ENCODE measurements around the gene B9D1. TPM values are rescaled to one million over a fixed set of nuclear protein-coding genes. Genes with fewer than 3 reads are reported as not detected.

Gene B9D1
- 30.0 TPM for polyA plus RNA-seq (2013, experiment 1 of 4)
- polyA plus RNA-seq (2013, experiment 2 of 4), result 31.7 TPM
- polyA plus RNA-seq (2013, experiment 3 of 4), result 29.4 TPM
- 30.7 TPM for polyA plus RNA-seq (2013, experiment 4 of 4)

- no peaks in the 10 kb centered on the region for H3K36me3 ChIP-seq (ENCODE audit: control insufficient read depth, insufficient read depth, low read length)
- 0% methylated on average over 83 of the region's 83 CpGs for WGBS, 2 experiments
- peaks cover 5% of the 10 kb centered on the region for H3K4me1 ChIP-seq (ENCODE audit: control insufficient read depth, insufficient read depth, low read length)
- peak within 1 kb of the TSS; percentile 72 for H3K4me3 ChIP-seq (ENCODE audit: insufficient read depth, low read depth, low read length)
- H3K27ac ChIP-seq (ENCODE audit: insufficient read depth, low read depth, low read length, poor library complexity, severe bottlenecking), result no peak within 1 kb of the TSS
- H3K27me3 ChIP-seq (ENCODE audit: control insufficient read depth, insufficient read depth, low read length, poor library complexity, severe bottlenecking), result no peaks in the 10 kb centered on the region
- no peaks in the 10 kb centered on the region for H3K9me3 ChIP-seq (ENCODE audit: control insufficient read depth, low read length)
Observed at GRCh38 chr17:19362277-19363113, at the start of gene B9D1. TSS of gene B9D1 (minus strand) at chr17:19362723. CDS start at chr17:19362569, 154 bp downstream.

- no peaks in the 10 kb centered on the region for H3K9me3 ChIP-seq (ENCODE audit: control insufficient read depth, low read length)
- no peak overlapping the region for H3K4me3 ChIP-seq (ENCODE audit: insufficient read depth, low read depth, low read length)
- peaks cover 12% of the 10 kb centered on the region for H3K4me1 ChIP-seq (ENCODE audit: control insufficient read depth, insufficient read depth, low read length)
- no peak overlapping the region for H3K27ac ChIP-seq (ENCODE audit: insufficient read depth, low read depth, low read length, poor library complexity, severe bottlenecking)
- no peaks in the 10 kb centered on the region for H3K36me3 ChIP-seq (ENCODE audit: control insufficient read depth, insufficient read depth, low read length)
- WGBS, 2 experiments, result 87 to 89% methylated on average over 9 of the region's 9 CpGs
- H3K27me3 ChIP-seq (ENCODE audit: control insufficient read depth, insufficient read depth, low read length, poor library complexity, severe bottlenecking), result no peaks in the 10 kb centered on the region
Observed at GRCh38 chr17:19411631-19412030, 49.1 kb upstream of the B9D1 start.

GRCh38 chr17:19410875-19411620, 48.5 kb upstream of the B9D1 start, which contains the start of gene RNF112:
TSS of gene RNF112 (plus strand) at chr17:19411232. CDS start at chr17:19411409, 177 bp downstream.
- Histone ChIP-seq H3K4me3 (ENCODE audit: insufficient read depth, low read depth, low read length) (no peak within 1 kb of the TSS), H3K4me1 (ENCODE audit: control insufficient read depth, insufficient read depth, low read length) (peaks cover 12% of the 10 kb centered on the region), H3K27ac (ENCODE audit: insufficient read depth, low read depth, low read length, poor library complexity, severe bottlenecking) (no peak within 1 kb of the TSS), H3K36me3 (ENCODE audit: control insufficient read depth, insufficient read depth, low read length) (no peaks in the 10 kb centered on the region), H3K9me3 (ENCODE audit: control insufficient read depth, low read length) (no peaks in the 10 kb centered on the region), H3K27me3 (ENCODE audit: control insufficient read depth, insufficient read depth, low read length, poor library complexity, severe bottlenecking) (no peaks in the 10 kb centered on the region)
- 40 to 46% methylated on average over 23 of the region's 23 CpGs for WGBS, 2 experiments

GRCh38 chr17:19410091-19410490, 47.6 kb upstream of the B9D1 start:
- 97 to 98% methylated on average over 6 of the region's 6 CpGs for WGBS, 2 experiments
- Histone ChIP-seq H3K36me3 (ENCODE audit: control insufficient read depth, insufficient read depth, low read length) (no peaks in the 10 kb centered on the region), H3K4me3 (ENCODE audit: insufficient read depth, low read depth, low read length) (no peak overlapping the region), H3K9me3 (ENCODE audit: control insufficient read depth, low read length) (no peaks in the 10 kb centered on the region), H3K27ac (ENCODE audit: insufficient read depth, low read depth, low read length, poor library complexity, severe bottlenecking) (no peak overlapping the region), H3K4me1 (ENCODE audit: control insufficient read depth, insufficient read depth, low read length) (peaks cover 12% of the 10 kb centered on the region), H3K27me3 (ENCODE audit: control insufficient read depth, insufficient read depth, low read length, poor library complexity, severe bottlenecking) (no peaks in the 10 kb centered on the region)

GRCh38 chr17:19409509-19409908, 47.0 kb upstream of the B9D1 start:
- no peaks in the 10 kb centered on the region for H3K9me3 ChIP-seq (ENCODE audit: control insufficient read depth, low read length)
- WGBS, 2 experiments, result 75 to 80% methylated on average over 3 of the region's 3 CpGs
- H3K27ac ChIP-seq (ENCODE audit: insufficient read depth, low read depth, low read length, poor library complexity, severe bottlenecking), result no peak overlapping the region
- no peaks in the 10 kb centered on the region for H3K36me3 ChIP-seq (ENCODE audit: control insufficient read depth, insufficient read depth, low read length)
- H3K4me1 ChIP-seq (ENCODE audit: control insufficient read depth, insufficient read depth, low read length), result peaks cover 12% of the 10 kb centered on the region
- H3K4me3 ChIP-seq (ENCODE audit: insufficient read depth, low read depth, low read length), result no peak overlapping the region
- H3K27me3 ChIP-seq (ENCODE audit: control insufficient read depth, insufficient read depth, low read length, poor library complexity, severe bottlenecking), result no peaks in the 10 kb centered on the region

GRCh38 chr17:19409066-19409465, 46.5 kb upstream of the B9D1 start:
- 94 to 95% methylated on average over 3 of the region's 3 CpGs for WGBS, 2 experiments
- H3K4me3 ChIP-seq (ENCODE audit: insufficient read depth, low read depth, low read length), result no peak overlapping the region
- H3K27ac ChIP-seq (ENCODE audit: insufficient read depth, low read depth, low read length, poor library complexity, severe bottlenecking), result no peak overlapping the region

GRCh38 chr17:19408346-19408710, 45.8 kb upstream of the B9D1 start:
- H3K4me1 ChIP-seq (ENCODE audit: control insufficient read depth, insufficient read depth, low read length), result peaks cover 12% of the 10 kb centered on the region
- H3K4me3 ChIP-seq (ENCODE audit: insufficient read depth, low read depth, low read length), result no peak overlapping the region
- H3K27ac ChIP-seq (ENCODE audit: insufficient read depth, low read depth, low read length, poor library complexity, severe bottlenecking), result no peak overlapping the region
- no peaks in the 10 kb centered on the region for H3K36me3 ChIP-seq (ENCODE audit: control insufficient read depth, insufficient read depth, low read length)
- no peaks in the 10 kb centered on the region for H3K9me3 ChIP-seq (ENCODE audit: control insufficient read depth, low read length)
- WGBS, 2 experiments, result 89 to 91% methylated on average over 2 of the region's 2 CpGs
- H3K27me3 ChIP-seq (ENCODE audit: control insufficient read depth, insufficient read depth, low read length, poor library complexity, severe bottlenecking), result no peaks in the 10 kb centered on the region

More at GRCh38 chr17:19409066-19409465, 46.5 kb upstream of the B9D1 start:
- no peaks in the 10 kb centered on the region for H3K9me3 ChIP-seq (ENCODE audit: control insufficient read depth, low read length)
- H3K36me3 ChIP-seq (ENCODE audit: control insufficient read depth, insufficient read depth, low read length), result no peaks in the 10 kb centered on the region
- H3K27me3 ChIP-seq (ENCODE audit: control insufficient read depth, insufficient read depth, low read length, poor library complexity, severe bottlenecking), result no peaks in the 10 kb centered on the region
- peaks cover 12% of the 10 kb centered on the region for H3K4me1 ChIP-seq (ENCODE audit: control insufficient read depth, insufficient read depth, low read length)

GRCh38 chr17:19407601-19408345, 45.2 kb upstream of the B9D1 start:
- no peaks in the 10 kb centered on the region for H3K36me3 ChIP-seq (ENCODE audit: control insufficient read depth, insufficient read depth, low read length)
- H3K4me3 ChIP-seq (ENCODE audit: insufficient read depth, low read depth, low read length), result no peak overlapping the region
- no peaks in the 10 kb centered on the region for H3K27me3 ChIP-seq (ENCODE audit: control insufficient read depth, insufficient read depth, low read length, poor library complexity, severe bottlenecking)
- whole genome bisulfite sequencing, 2 experiments, result 91 to 95% methylated on average over 10 of the region's 10 CpGs
- peaks cover 11% of the 10 kb centered on the region for H3K4me1 ChIP-seq (ENCODE audit: control insufficient read depth, insufficient read depth, low read length)
- H3K9me3 ChIP-seq (ENCODE audit: control insufficient read depth, low read length), result no peaks in the 10 kb centered on the region
- no peak overlapping the region for H3K27ac ChIP-seq (ENCODE audit: insufficient read depth, low read depth, low read length, poor library complexity, severe bottlenecking)

GRCh38 chr17:19405114-19405513, 42.6 kb upstream of the B9D1 start:
- WGBS, 2 experiments, result 94 to 97% methylated on average over 5 of the region's 5 CpGs
- H3K4me3 ChIP-seq (ENCODE audit: insufficient read depth, low read depth, low read length), result no peak overlapping the region
- H3K27me3 ChIP-seq (ENCODE audit: control insufficient read depth, insufficient read depth, low read length, poor library complexity, severe bottlenecking), result no peaks in the 10 kb centered on the region

More at GRCh38 chr17:19405114-19405513, 42.6 kb upstream of the B9D1 start:
- H3K36me3 ChIP-seq (ENCODE audit: control insufficient read depth, insufficient read depth, low read length), result no peaks in the 10 kb centered on the region
- no peak overlapping the region for H3K27ac ChIP-seq (ENCODE audit: insufficient read depth, low read depth, low read length, poor library complexity, severe bottlenecking)
- no peaks in the 10 kb centered on the region for H3K9me3 ChIP-seq (ENCODE audit: control insufficient read depth, low read length)
- H3K4me1 ChIP-seq (ENCODE audit: control insufficient read depth, insufficient read depth, low read length), result no peaks in the 10 kb centered on the region
